NCI-H2107 treated with DMSO at 0.1 percent for 48 hours (cell line): ENCODE data around the gene DYRK1A.

ENCODE experiments used
- DNase-seq: peaks from one replicate; lab custom pipeline; 2025; ENCODE audit not compliant: unreplicated experiment; lab: John Stamatoyannopoulos, UW

Gene DYRK1A

DNA sequence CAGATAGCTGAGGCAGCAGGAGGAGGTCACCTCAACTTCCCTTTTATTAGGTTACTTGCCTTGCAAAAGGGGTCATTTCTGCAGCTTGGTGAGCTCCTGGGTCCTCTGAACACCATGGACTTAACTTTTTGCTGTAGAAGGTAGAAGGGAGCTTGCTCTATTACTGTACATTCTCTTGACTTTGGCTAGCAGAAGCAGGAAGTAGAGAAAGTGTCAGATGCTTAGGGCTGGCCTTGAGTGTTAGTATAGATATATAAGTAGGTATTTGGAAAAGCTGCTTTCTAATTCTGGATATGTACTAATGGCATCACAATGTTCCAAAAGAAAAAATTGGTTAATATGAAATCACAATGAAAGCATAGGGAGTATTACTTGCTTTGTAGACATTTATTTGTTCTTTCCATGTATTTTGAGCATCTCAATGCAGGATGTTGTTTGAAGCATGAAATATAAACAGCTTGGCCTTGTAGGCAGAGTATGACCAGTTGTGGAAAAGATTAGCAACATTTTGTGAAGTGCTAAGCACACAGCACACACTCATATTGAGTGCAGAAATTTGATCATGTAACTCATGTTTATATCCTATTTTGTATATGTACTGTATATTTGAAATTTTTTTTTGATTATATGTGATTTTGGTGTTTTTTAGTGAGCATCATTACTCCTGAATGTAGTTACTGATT lies 108.8 kb downstream of the DYRK1A start:
- no peak for DNase-seq

GRCh38 chr21:37478794-37479193 lies 112.2 kb downstream of the DYRK1A start:
- no peak for DNase-seq

GRCh38 chr21:37483776-37484175 lies 117.2 kb downstream of the DYRK1A start:
- no peak for DNase-seq

DNA sequence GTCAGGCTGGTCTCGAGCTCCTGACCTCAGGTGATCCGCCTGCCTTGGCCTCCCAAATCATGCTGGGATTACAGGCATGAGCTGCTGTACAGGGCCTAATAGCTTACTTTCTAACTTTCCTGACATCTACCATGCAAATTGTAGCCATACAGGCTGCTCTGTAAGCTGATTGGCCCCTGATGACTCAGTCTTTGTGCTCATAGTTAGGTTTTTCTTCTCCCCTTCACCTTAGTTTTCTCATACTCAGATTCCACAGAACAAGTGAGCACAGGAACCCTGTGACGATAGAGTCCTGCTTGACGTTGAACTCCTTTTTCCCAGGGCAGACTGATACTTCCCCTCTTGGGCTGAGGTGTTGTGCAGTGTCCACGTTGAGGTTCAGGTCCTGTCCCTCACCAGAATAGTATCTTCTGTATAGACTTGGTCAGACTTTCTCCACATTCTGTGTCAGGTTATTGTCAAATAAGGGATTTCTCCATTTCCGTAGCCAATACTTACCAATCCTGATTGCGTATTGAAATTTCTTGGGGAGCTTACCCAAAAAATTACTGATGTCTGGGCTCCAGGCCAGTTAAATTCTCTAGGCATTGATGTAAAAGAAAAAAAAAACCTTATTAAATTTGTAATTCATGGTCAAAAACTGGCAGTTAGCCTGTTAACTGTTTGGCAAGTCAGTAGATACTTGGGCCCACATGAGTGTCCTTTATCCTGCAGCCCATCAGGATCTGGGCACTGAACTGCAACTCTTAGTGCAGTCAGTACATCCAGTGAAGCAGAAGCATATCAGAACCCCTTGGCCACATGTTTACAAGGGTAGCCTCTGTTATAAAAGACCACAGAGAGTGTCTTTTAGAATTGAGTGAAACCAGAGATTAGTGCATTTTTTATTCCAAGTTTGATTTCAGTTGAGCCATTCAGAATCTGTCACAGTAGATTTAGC lies 118.2 kb downstream of the DYRK1A start:
- no peak for DNase-seq

- no peak for DNase-seq
Measured at GRCh38 chr21:37489553-37489952, 123.0 kb downstream of the DYRK1A start.

DNA sequence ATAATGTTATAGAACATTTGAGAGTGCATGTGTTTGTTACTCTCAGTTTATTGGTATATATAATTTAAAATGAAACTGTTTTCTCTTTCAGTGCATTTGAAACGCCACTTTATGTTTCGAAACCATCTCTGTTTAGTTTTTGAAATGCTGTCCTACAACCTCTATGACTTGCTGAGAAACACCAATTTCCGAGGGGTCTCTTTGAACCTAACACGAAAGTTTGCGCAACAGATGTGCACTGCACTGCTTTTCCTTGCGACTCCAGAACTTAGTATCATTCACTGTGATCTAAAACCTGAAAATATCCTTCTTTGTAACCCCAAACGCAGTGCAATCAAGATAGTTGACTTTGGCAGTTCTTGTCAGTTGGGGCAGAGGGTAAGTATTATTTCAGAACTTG lies 123.5 kb downstream of the DYRK1A start:
- DNase-seq: no peak

DNA sequence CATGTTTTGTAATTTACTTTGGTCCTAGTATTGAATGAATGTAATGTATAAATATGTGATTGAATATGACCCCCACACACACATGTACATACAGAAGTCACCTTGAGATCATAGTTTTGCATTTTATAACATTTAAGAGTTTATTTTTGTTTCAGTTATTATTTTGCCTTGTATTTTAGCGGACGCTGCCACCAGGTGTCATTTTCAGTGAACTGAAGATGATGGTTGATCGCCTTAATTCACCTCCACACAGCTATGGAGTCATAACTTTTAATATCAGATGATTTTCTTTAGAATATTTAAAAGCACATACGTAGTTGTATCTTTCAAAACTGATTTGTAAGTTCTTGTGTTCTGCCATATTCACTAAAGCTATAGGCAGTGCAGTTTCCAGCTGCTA lies 130.4 kb downstream of the DYRK1A start:
- no peak for DNase-seq

- no peak for DNase-seq
Measured at GRCh38 chr21:37498664-37499063, 132.1 kb downstream of the DYRK1A start.

DNA sequence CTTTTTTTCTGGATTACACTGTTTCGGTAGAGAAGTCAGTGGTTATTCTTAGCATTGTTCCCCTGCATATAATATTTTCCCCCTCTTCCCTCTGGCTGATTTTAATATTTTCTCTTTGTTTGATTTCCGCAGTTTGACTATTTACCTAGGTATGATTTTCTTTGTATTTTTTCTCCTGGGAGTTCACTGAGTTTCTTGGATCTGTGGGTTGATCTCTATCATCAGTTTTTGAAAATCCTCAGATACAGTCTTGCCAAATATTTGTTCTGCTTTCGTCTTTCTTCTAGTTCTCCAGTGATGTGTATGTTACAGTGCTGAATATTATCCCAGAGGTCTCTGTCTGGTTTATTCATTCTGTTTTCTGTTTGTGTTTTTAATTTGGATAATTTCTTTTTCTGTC lies 136.4 kb downstream of the DYRK1A start:
- no peak for DNase-seq

GRCh38 chr21:37503848-37504467 lies 137.4 kb downstream of the DYRK1A start:
- DNase-seq: no peak

DNA sequence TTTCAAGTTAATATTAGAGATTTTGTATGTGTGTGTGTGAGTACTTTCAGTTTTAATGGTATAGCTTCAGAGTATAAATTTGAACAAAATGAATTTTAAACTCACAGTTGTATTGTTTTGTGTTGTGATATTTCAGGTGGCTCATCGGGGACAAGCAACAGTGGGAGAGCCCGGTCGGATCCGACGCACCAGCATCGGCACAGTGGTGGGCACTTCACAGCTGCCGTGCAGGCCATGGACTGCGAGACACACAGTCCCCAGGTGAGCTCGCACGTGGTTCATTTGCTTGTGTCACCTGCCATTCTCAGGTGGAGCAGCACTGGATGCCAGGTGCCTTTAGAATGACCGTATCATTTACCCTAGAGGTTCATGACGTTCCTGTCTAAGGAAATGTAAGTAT lies 139.4 kb downstream of the DYRK1A start:
- DNase-seq: no peak

GRCh38 chr21:37507716-37508115 lies 141.1 kb downstream of the DYRK1A start:
- DNase-seq: no peak

DNA sequence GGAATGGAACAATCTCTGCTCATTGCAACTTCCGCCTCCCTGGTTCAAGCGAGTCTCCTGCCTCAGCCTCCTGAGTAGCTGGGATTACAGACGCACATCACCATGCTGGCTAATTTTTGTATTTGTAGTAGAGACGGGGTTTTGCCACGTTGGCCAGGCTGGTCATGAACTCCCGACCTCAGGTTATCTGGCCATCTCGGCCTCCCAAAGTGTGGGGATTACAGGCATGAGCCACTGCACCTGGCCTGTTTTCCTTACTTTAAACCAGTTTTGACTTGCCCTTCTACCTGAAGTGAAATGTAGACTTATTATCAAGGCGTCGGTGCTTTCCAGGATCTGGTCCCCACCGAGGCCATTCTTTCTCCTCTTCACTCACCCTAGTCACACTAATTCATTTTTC lies 141.8 kb downstream of the DYRK1A start:
- DNase-seq: no peak

GRCh38 chr21:37509802-37510393 lies 143.3 kb downstream of the DYRK1A start:
- DNase-seq: no peak

DNA sequence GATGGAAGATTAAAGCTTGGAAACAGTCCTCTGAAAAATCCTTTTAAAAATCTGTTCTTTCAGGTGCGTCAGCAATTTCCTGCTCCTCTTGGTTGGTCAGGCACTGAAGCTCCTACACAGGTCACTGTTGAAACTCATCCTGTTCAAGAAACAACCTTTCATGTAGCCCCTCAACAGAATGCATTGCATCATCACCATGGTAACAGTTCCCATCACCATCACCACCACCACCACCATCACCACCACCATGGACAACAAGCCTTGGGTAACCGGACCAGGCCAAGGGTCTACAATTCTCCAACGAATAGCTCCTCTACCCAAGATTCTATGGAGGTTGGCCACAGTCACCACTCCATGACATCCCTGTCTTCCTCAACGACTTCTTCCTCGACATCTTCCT lies 145.3 kb downstream of the DYRK1A start:
- DNase-seq: no peak

DNA sequence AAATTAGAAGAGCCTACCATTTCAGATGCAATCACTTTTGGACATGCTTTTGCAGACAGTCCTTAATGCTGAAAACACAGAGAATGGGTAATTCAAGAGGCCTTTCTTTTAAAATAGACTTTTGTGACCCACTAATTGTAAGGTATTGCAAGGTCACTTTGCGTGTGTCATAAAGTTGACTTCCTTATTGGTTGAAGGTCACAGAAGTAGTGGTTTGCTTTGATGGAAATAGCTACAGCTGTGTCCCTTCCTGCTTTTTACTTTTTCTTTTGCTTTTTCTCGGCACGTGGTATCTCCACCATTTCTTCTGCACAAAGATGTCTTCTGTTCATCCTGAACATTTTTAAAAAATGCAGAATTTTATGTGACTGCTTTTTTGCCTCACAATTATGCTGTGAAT lies 146.8 kb downstream of the DYRK1A start:
- DNase-seq: no peak

DNA sequence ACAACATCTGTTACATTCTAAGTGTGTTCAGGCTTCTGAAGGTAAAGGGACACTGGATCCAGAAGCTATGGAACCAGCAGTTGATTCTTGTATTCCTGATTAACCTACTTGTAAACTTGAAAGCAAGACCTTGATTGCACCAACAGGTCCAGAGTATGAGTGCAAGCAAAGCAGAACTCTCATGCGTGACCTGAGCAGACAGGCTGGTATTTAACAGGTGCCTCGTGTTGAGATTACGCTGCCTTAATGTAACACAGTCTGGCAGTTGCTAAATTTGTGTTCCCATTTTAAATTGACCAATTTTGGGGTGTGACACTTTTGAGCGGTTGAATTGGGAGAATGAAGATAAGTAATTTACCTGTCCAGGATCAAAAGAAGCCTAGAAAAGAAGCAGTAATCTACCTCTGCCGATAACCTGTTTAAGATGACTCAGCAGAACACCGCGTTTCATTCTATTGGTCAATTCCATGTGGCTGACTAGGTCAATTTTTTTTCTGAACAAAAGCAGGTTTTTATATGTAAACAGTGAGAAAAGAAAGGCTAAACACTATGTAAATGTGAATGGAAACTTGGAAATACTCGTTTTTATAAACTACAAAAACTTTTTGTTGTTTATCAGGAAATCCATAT lies 147.6 kb downstream of the DYRK1A start:
- no peak for DNase-seq

- no peak for DNase-seq
Measured at GRCh38 chr21:37516998-37517397, 150.4 kb downstream of the DYRK1A start.

DNA sequence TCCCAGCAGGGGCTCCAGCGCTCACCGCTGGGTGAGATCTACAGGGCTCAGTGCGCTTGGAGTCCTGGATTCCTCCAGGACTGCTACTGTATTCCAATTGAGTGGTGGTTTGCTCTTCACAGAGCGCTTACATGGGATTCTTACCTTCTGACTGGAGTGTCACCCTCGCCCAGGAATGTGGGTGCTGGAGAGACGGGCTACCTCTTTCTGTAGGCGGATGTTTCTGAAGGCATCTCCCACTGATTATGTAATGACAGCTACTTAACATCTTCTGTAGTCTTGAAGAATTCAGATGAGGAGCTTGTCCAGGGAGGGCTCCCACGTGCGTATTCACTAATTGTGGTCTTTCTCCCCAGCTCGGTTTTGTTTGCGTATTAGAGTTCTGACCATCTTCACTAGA lies 154.2 kb downstream of the DYRK1A start:
- no peak for DNase-seq

DNA sequence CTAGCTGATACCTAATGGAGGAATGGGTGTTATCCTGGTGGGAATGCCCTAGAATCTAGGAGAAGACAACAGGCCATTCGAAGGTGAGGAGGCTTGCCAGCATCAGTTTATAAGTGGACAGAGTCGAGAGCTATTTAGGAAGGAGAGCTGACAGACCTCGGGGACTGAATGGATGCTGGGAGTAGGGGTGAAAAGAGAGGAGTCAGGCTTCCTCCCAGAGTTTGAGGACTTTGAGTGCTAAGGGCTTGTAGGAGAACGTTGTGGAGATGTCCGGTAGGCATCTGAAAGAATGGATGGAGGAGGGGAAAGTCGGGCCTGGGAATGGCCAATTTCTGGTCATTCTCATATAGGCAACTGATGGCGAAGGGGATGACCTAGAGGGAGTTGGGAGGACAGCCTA lies 155.1 kb downstream of the DYRK1A start:
- DNase-seq: no peak

DNA sequence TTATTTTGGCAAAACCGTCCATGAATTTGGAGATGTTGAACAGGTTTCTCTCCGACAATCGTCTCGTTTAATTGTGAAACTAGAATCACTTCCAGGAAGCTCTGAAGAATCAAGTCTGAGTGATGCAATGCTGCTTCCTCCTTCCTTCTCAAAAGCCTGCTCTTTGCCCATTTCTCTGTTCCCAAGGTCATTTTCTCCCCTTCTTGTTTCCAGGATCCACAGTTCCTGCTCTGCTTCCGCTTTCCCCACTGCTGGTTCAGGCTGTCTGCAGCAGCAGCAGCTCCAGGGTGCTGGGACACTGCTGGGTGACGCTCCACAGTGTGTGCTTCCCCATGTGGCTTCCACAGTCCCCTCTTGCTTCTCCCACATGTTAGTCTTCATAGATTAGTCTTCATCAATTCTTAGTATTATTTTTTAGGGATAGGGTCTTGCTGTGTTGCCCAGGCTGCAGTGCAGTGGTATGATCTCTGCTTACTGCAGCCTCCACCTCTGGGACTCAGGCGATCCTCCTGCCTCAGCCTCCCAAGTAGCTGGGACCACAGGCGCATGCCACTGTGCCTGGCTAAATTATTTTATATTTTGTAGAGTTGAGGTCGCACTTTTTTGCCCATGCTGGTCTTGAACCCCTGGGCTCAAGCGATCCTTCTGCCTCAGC lies 156.2 kb downstream of the DYRK1A start:
- DNase-seq: no peak
